C4-2B (cell line): ENCODE results near the gene DCAF6.

Experiments
- H3K27ac ChIP-seq: fragments of 450-650 bp; 2 replicates; pipeline ENCODE4 v1.5.1; 2017
- ZFX ChIP-seq: fragments of 450-650 bp; IDR thresholded peaks from 2 replicates; pipeline ENCODE4 v1.6.1; 2017
- TF ChIP-seq, protein P1 (sequence below): fragments of 450-650 bp; conservative IDR thresholded peaks from 2 replicates; pipeline ENCODE4 v1.5.1; 2017; ENCODE audit warnings: mild to moderate bottlenecking

The DCAF6 gene

DNA sequence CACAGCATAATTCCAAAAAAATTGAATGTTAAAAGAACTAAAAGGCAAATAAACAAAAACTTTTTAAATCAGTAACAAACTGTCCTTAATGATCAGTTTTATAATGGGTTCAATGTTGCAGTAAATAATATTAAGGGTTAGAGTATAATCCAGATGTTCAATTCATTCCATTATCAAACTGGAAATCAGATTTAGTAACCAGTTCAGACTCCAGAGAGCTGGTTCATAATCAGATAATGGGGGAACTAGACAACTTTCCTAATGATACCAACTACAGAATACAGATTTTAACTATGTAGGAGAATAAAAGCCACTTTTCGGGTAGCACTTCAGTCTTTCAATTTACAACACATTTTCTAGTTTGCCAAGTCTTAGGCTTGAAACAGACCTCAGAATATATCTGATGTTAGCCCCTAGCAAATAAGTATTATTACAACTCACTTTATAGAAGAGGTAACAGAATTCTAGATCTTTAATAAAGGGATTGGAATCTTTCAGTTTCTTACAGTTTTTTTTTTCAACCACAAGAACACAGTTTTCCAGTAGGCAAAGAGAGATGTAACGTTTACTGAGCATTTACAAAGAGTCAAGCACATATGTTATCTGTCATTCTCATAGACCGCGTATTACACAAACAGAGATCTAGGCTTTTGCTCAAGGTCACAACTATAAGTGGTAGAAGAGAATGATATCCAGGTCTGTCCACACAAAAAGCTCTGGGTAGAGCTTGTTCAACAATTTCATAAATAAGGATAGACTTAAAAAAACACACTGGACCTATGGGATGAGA, 1.9 kb upstream of the DCAF6 start:
- peak overlapping the region; percentile 99 for H3K27ac ChIP-seq
- no peak for TF ChIP-seq ZFX
- TF ChIP-seq, protein P1, sequence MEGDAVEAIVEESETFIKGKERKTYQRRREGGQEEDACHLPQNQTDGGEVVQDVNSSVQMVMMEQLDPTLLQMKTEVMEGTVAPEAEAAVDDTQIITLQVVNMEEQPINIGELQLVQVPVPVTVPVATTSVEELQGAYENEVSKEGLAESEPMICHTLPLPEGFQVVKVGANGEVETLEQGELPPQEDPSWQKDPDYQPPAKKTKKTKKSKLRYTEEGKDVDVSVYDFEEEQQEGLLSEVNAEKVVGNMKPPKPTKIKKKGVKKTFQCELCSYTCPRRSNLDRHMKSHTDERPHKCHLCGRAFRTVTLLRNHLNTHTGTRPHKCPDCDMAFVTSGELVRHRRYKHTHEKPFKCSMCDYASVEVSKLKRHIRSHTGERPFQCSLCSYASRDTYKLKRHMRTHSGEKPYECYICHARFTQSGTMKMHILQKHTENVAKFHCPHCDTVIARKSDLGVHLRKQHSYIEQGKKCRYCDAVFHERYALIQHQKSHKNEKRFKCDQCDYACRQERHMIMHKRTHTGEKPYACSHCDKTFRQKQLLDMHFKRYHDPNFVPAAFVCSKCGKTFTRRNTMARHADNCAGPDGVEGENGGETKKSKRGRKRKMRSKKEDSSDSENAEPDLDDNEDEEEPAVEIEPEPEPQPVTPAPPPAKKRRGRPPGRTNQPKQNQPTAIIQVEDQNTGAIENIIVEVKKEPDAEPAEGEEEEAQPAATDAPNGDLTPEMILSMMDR = no peak

DNA sequence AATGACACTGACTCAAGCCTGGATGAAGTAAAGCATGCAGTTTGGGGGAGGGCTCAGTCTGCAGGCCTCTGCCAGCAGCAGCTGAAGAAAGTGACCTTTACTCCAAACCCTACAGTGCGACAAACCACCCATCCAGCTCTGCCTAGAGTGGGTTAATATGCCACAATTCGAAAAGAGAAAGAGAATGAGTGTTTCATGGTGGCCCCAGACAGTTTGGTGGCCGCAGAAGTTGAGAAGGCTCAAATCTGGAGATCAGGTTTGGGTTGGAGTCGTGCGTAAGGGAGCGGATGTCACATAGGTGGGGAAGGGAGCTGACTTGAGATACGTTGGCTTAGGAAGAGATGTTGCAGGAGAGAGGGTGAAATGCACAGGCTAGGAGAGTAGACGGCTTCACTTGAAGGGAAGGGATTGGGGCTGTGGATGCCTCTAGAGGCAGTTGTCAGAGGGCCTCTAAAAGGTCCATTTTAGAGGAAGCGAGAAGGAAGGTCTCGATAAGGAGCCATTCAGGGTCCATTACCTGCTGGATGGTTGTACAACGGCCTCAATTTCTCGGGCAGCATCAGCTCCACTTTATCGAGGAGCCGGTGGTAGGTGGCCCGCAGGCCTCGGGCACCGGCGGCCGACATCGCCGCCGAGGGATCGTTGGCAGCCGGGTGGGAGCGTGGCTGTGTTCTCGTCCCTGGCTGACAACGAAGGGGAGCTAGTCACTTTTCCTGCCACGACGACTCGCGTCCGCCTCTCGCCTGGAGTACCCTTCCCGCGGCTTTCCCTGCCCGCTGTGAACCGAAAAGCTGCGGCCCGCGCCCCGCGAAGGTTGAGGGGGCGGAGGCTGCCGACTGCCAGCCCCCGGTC, 1.0 kb upstream of the DCAF6 start:
- TF ChIP-seq, protein P1 = no peak
- peak; percentile 30 for TF ChIP-seq ZFX
- peak overlapping the region; percentile 99 for H3K27ac ChIP-seq

DNA sequence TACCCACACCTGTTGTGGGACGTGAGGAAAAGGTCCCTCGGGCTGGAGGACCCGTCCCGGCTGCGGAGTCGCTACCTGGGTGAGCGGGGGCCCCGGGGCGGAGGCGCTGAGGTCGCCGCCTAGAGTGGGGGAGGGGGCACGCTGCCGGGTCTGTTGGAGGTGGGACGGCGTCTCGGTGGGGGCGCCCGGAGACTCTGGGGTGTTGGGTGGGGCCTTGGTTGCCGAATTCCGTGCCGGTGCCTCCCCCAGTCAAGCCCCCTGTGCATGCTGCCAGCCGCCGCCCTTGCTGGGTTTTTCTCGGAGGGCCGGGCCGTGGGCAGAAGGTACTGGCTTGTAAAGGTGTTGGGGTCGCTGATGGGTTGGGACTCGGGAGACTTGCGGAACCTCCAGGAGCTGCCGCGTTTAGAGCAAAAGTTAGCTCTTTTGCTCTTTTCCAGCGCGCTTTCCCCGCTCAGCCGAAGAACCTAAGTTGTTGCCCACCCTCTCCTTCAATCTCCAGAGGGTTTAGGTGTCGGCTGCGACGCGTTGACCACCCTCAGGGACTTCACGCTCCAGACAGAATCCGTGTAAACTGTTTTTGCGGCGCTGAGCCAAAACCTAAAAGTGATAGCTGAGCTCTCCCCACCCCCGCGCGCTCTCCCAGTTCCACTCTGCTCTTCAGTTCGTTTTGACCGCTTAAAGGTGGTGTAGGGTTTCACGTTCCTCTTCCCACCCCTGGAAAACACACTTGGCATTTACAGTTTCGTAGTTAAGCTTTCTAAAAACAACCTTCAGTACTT, 636 bp downstream of the DCAF6 start, which contains the start of gene MPC2:
Gene MPC2 (minus strand): TSS at position 143 of the 779 bp plus-strand sequence. CDS start 1,231 bp downstream, outside the sequence.
- TF ChIP-seq ZFX = no peak
- TF ChIP-seq, protein P1 = no peak
- peak within 1 kb of the TSS; percentile 99 for H3K27ac ChIP-seq

DNA sequence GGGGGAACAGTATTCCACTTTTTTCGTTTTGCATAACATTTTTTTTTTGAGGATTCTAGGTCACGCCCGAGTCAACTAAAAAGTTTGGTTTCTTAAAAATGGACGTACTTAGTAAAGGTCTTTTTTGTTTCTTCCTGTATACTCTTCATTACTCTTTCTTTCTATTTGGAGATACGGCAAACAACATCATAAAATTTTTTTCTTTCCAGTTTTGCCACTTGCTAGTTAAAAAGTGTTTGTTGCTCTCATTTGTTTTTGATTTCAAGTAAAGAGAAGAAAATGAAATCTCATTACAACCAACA, 1.2 kb downstream of the DCAF6 start:
- H3K27ac ChIP-seq = peak overlapping the region; percentile 99

DNA sequence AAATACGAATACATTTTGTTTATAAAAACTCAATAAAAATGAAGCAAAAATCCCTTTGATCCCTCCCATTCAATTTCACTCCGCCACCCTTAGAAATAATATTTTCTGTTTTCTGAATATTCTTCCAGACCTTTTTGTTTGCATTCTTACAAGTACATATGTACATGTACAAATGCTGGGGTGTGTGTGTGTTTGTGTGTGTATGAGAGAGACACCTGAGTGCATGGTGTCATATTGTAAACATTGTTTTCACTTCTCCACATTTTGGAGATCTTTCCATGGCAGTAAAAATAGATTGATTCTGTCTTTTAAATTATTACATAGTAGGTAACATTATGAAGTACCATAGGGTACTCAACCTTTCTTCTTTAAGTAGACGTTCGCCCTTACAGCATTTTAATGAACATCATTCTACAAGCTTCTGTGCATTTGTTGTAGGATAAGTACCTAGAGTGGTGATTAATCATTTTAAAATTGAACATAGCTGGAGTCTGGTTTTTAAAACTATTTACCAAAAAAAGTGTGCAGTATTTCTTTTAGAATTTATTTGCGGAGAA, 1.7 kb downstream of the DCAF6 start:
- TF ChIP-seq, protein P1 = no peak
- no peak for TF ChIP-seq ZFX
- H3K27ac ChIP-seq = no peak overlapping the region

More for the DNA sequence above, 1.2 kb downstream of the DCAF6 start:
- TF ChIP-seq, protein P1 = no peak
- TF ChIP-seq ZFX = no peak

DNA sequence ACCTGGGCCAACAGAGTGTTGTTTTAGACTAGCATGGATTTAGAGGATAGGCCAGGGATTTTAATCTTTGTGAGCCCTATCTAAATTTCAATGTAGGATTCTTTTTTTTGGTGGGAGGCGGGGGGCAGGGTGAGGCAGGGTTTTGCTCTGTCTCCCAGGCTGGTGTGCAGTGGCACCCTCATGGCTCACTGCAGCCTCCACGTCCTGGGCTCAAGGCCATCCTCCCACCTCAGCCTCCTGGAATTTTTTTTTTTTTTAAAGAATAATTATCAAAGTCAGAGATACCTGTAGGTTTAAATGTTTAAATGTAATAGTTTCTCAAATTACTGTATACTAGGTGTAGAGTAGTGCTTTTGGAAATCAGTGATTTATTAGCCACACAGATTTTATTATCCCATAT, 3.8 kb downstream of the DCAF6 start:
- TF ChIP-seq ZFX = no peak
- TF ChIP-seq, protein P1 = no peak
- no peak overlapping the region for H3K27ac ChIP-seq
